K562 (cell line): ENCODE results near the gene PRM2. TPM values are rescaled to one million over a fixed set of nuclear protein-coding genes. Genes with fewer than 3 reads are reported as not detected.

ENCODE experiments used
- L3MBTL2 ChIP-seq: fragments of 450-650 bp; IDR thresholded peaks from 2 replicates; pipeline ENCODE4 v1.6.1; 2016; ENCODE audit warnings: mild to moderate bottlenecking, moderate library complexity
- MAZ ChIP-seq, 2 experiments: fragments of 450-650 bp in 1 of 2; sonication (generic) in 1 of 2; formaldehyde crosslinking; IDR thresholded peaks in 1 of 2; conservative IDR thresholded peaks in 1 of 2; 2 replicates each; pipeline versions ENCODE4 v1.4.0 to v1.5.0; 2020; ENCODE audit warnings: mild to moderate bottlenecking in 1 of 2, missing genetic modification reagents in 1 of 2
- MTA3 ChIP-seq: fragments of 450-650 bp; formaldehyde crosslinking; IDR thresholded peaks from 2 replicates; pipeline ENCODE4 v1.6.1; 2017; ENCODE audit warnings: mild to moderate bottlenecking, borderline replicate concordance
- MYC ChIP-seq, 2 experiments: fragments of 250-450 bp in 1 of 2; sonication (Bioruptor Pico) in 1 of 2; IDR thresholded peaks; 2 replicates each; pipeline versions ENCODE4 v1.5.1 to v1.6.1; 2012 to 2021; ENCODE audit warnings: low read depth in 2 of 2, borderline replicate concordance in 1 of 2, improper control_type of control experiment in 1 of 2, low read length in 1 of 2, mild to moderate bottlenecking in 1 of 2, moderate library complexity in 1 of 2
- NEUROD1 ChIP-seq: fragments of 150-350 bp; IDR thresholded peaks from 2 replicates; pipeline ENCODE4 v1.6.1; 2014; ENCODE audit warnings: borderline replicate concordance, low read length, low read depth; ENCODE audit not compliant: partially characterized antibody
- NR2C2 ChIP-seq, 2 experiments: fragments of 200-800 bp in 1 of 2; sonication (Bioruptor generic) in 1 of 2; sonication (generic) in 1 of 2; formaldehyde crosslinking in 1 of 2; IDR thresholded peaks; 2 replicates each; pipeline versions ENCODE4 v1.6.1 to v1.8.0; 2016 to 2022; ENCODE audit warnings: mild to moderate bottlenecking in 1 of 2, missing compliant biosample characterization in 1 of 2, missing genetic modification characterization in 1 of 2, missing genetic modification reagents in 1 of 2
- U2AF2 ChIP-seq: fragments of 200-400 bp; formaldehyde crosslinking; optimal IDR thresholded peaks from 2 replicates; pipeline ENCODE3; 2017; ENCODE audit warnings: low read depth, mild to moderate bottlenecking, low read length
- ZNF311 ChIP-seq: fragments of 250-450 bp; sonication (Bioruptor Pico); IDR thresholded peaks from 2 replicates; pipeline ENCODE4 v1.4.0; 2020; ENCODE audit warnings: mild to moderate bottlenecking, moderate library complexity
- ZNF584 ChIP-seq: fragments of 200-800 bp; sonication (Bioruptor generic); IDR thresholded peaks from 2 replicates; pipeline ENCODE4 v1.6.1; 2016; ENCODE audit warnings: low read depth, mild to moderate bottlenecking, missing genetic modification characterization, missing compliant biosample characterization
- polyA plus RNA-seq, 8 experiments: library from polyadenylated mRNA; depleted of rRNA in 4 of 8; stranded (reverse) in 5 of 8; unstranded in 3 of 8; fragments of >200 nt; fragmentation: Nextera tagmentation in 2 of 8; fragmentation: Illumina TruSeq in 1 of 8; extraction: Ambion mirVana in 2 of 8; extraction: Trizol in 1 of 8; gene quantifications; 2 replicates each; pipeline versions ENCODE4 v1.2.1 to v1.2.3, GENCODE V29; 2011 to 2014; ENCODE audit warnings: inconsistent platforms in 1 of 8, missing spikeins in 1 of 8
- total RNA-seq, 7 experiments: library from RNA; depleted of rRNA in 6 of 7; stranded (reverse); fragments of >200 nt in 6 of 7; fragmentation: Illumina TruSeq in 2 of 7; extraction: Trizol in 2 of 7; gene quantifications; 2 replicates each; pipeline versions ENCODE4 v1.2.1 to v1.2.3, GENCODE V29; 2011 to 2021; ENCODE audit warnings: low replicate concordance in 1 of 7
- TF ChIP-seq, protein P1 (sequence below): fragments of 450-650 bp; IDR thresholded peaks from 2 replicates; pipeline ENCODE4 v1.6.1; 2016; ENCODE audit warnings: mild to moderate bottlenecking, moderate library complexity
- TF ChIP-seq, protein P2 (sequence below): fragments of 450-650 bp; formaldehyde crosslinking; IDR thresholded peaks from 2 replicates; pipeline ENCODE4 v1.4.0; 2020; ENCODE audit warnings: mild to moderate bottlenecking, moderate library complexity

Gene PRM2
- total and polyA plus RNA-seq, 9 of the 15 experiments (the other 6 are each of a cell fraction or from before 2014, with no cell fraction given), result not detected

DNA sequence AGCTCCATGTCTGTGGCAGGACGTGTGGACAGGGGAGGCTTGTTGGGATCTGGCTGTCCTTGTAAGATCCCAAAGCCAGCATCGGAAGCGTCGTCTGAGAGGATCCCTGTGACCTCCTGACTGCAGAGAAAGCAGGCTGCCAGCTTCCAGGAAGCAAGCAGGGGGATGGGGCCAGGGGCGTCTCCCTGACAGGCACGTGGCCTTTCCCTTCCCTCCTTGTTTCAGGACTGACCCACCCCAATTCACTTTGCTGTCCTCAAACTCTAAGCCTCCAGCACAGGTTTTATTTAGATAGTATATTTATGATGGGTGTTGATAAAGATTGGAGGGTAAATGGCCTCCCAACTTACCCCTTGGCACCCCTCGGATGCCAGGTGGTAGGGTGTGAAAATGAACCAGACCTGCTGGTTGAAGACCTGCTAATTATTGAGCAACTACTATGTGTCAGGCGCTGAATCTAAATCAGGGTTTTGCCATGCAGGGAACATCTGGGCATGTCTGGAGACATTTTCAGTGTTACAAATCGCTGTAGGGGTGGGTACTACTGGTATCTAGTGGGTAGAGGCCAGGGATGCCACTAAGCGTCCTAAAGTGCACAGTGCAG is 44.8 kb downstream of the PRM2 start (continued):
- TF ChIP-seq, protein P1, sequence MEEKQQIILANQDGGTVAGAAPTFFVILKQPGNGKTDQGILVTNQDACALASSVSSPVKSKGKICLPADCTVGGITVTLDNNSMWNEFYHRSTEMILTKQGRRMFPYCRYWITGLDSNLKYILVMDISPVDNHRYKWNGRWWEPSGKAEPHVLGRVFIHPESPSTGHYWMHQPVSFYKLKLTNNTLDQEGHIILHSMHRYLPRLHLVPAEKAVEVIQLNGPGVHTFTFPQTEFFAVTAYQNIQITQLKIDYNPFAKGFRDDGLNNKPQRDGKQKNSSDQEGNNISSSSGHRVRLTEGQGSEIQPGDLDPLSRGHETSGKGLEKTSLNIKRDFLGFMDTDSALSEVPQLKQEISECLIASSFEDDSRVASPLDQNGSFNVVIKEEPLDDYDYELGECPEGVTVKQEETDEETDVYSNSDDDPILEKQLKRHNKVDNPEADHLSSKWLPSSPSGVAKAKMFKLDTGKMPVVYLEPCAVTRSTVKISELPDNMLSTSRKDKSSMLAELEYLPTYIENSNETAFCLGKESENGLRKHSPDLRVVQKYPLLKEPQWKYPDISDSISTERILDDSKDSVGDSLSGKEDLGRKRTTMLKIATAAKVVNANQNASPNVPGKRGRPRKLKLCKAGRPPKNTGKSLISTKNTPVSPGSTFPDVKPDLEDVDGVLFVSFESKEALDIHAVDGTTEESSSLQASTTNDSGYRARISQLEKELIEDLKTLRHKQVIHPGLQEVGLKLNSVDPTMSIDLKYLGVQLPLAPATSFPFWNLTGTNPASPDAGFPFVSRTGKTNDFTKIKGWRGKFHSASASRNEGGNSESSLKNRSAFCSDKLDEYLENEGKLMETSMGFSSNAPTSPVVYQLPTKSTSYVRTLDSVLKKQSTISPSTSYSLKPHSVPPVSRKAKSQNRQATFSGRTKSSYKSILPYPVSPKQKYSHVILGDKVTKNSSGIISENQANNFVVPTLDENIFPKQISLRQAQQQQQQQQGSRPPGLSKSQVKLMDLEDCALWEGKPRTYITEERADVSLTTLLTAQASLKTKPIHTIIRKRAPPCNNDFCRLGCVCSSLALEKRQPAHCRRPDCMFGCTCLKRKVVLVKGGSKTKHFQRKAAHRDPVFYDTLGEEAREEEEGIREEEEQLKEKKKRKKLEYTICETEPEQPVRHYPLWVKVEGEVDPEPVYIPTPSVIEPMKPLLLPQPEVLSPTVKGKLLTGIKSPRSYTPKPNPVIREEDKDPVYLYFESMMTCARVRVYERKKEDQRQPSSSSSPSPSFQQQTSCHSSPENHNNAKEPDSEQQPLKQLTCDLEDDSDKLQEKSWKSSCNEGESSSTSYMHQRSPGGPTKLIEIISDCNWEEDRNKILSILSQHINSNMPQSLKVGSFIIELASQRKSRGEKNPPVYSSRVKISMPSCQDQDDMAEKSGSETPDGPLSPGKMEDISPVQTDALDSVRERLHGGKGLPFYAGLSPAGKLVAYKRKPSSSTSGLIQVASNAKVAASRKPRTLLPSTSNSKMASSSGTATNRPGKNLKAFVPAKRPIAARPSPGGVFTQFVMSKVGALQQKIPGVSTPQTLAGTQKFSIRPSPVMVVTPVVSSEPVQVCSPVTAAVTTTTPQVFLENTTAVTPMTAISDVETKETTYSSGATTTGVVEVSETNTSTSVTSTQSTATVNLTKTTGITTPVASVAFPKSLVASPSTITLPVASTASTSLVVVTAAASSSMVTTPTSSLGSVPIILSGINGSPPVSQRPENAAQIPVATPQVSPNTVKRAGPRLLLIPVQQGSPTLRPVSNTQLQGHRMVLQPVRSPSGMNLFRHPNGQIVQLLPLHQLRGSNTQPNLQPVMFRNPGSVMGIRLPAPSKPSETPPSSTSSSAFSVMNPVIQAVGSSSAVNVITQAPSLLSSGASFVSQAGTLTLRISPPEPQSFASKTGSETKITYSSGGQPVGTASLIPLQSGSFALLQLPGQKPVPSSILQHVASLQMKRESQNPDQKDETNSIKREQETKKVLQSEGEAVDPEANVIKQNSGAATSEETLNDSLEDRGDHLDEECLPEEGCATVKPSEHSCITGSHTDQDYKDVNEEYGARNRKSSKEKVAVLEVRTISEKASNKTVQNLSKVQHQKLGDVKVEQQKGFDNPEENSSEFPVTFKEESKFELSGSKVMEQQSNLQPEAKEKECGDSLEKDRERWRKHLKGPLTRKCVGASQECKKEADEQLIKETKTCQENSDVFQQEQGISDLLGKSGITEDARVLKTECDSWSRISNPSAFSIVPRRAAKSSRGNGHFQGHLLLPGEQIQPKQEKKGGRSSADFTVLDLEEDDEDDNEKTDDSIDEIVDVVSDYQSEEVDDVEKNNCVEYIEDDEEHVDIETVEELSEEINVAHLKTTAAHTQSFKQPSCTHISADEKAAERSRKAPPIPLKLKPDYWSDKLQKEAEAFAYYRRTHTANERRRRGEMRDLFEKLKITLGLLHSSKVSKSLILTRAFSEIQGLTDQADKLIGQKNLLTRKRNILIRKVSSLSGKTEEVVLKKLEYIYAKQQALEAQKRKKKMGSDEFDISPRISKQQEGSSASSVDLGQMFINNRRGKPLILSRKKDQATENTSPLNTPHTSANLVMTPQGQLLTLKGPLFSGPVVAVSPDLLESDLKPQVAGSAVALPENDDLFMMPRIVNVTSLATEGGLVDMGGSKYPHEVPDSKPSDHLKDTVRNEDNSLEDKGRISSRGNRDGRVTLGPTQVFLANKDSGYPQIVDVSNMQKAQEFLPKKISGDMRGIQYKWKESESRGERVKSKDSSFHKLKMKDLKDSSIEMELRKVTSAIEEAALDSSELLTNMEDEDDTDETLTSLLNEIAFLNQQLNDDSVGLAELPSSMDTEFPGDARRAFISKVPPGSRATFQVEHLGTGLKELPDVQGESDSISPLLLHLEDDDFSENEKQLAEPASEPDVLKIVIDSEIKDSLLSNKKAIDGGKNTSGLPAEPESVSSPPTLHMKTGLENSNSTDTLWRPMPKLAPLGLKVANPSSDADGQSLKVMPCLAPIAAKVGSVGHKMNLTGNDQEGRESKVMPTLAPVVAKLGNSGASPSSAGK, result peak; percentile 89
- TF ChIP-seq MAZ (CRISPR knock-in tag; conservative IDR thresholded peaks at IDR 0.05 in 1 of 2, IDR thresholded peaks at IDR 0.05 in 1 of 2) (0 out of 4 replicates have a peak, but pooled peaks of 1 of the 2 experiments have one; percentile 42), U2AF2 (no peak), ZNF584 (CRISPR knock-in tag) (0 out of 2 replicates have a peak, but pooled peaks have one; percentile 47), NR2C2 (CRISPR knock-in tag; IDR thresholded peaks at IDR 0.05) (no peak), NR2C2 (tag; IDR thresholded peaks at IDR 0.05) (0 out of 2 replicates have a peak, but pooled peaks have one; percentile 17), MYC (IDR thresholded peaks at IDR 0.05; ENCODE audit: low read depth, low read length) (peak; percentile 52; the same call in 1 of the 2 replicates), MYC (CRISPR knock-in tag; IDR thresholded peaks at IDR 0.05; ENCODE audit: borderline replicate concordance, low read depth) (no peak), L3MBTL2 (peak; percentile 95), NEUROD1 (no peak), MTA3 (0 out of 2 replicates have a peak, but pooled peaks have one; percentile 7), ZNF311 (peak; percentile 63)
- TF ChIP-seq, protein P2, sequence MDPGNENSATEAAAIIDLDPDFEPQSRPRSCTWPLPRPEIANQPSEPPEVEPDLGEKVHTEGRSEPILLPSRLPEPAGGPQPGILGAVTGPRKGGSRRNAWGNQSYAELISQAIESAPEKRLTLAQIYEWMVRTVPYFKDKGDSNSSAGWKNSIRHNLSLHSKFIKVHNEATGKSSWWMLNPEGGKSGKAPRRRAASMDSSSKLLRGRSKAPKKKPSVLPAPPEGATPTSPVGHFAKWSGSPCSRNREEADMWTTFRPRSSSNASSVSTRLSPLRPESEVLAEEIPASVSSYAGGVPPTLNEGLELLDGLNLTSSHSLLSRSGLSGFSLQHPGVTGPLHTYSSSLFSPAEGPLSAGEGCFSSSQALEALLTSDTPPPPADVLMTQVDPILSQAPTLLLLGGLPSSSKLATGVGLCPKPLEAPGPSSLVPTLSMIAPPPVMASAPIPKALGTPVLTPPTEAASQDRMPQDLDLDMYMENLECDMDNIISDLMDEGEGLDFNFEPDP (CRISPR knock-in tag), result no peak
